Measurements from ENCODE around the gene SLC24A3.
"Not testable (repeated sequence)": the region's sequence is repeated elsewhere in the genome, so short reads cannot be mapped to it uniquely, and the experiment has no call there.

SLC24A3 gene

GRCh38 chr20:19602675-19603375 is 390.4 kb downstream of the SLC24A3 start:
- no peak for DNase-seq

GRCh38 chr20:19603376-19603750 is 390.9 kb downstream of the SLC24A3 start:
- no peak for DNase-seq

GRCh38 chr20:19605786-19606485 is 393.5 kb downstream of the SLC24A3 start:
- DNase-seq = no peak

- DNase-seq = no peak
Measured at GRCh38 chr20:19609642-19610223, 397.3 kb downstream of the SLC24A3 start.

GRCh38 chr20:19615629-19616028 is 403.2 kb downstream of the SLC24A3 start:
- no peak for DNase-seq

GRCh38 chr20:19616081-19616480 is 403.6 kb downstream of the SLC24A3 start:
- DNase-seq = no peak

- DNase-seq = no peak
Measured at GRCh38 chr20:19616620-19617019, 404.2 kb downstream of the SLC24A3 start.

GRCh38 chr20:19617256-19617655 is 404.8 kb downstream of the SLC24A3 start:
- DNase-seq = no peak

GRCh38 chr20:19618711-19619110 is 406.3 kb downstream of the SLC24A3 start:
- DNase-seq = no peak

- no peak for DNase-seq
Measured at GRCh38 chr20:19619904-19620430, 407.5 kb downstream of the SLC24A3 start.

- DNase-seq = no peak
Measured at GRCh38 chr20:19620446-19620845, 408.0 kb downstream of the SLC24A3 start.

GRCh38 chr20:19621072-19621471 is 408.6 kb downstream of the SLC24A3 start:
- DNase-seq = peak; percentile 54

- peak; percentile 17 for DNase-seq
Measured at GRCh38 chr20:19624221-19624965, 412.0 kb downstream of the SLC24A3 start.

GRCh38 chr20:19625426-19625825 is 413.0 kb downstream of the SLC24A3 start:
- no peak for DNase-seq

GRCh38 chr20:19626896-19627295 is 414.5 kb downstream of the SLC24A3 start:
- DNase-seq = no peak

- DNase-seq = peak; percentile 45
Measured at GRCh38 chr20:19628570-19629134, 416.2 kb downstream of the SLC24A3 start.

- no peak for DNase-seq
Measured at GRCh38 chr20:19631410-19631809, 419.0 kb downstream of the SLC24A3 start.

- DNase-seq = no peak
Measured at GRCh38 chr20:19633985-19634384, 421.5 kb downstream of the SLC24A3 start.

GRCh38 chr20:19639471-19640045 is 427.1 kb downstream of the SLC24A3 start:
- not testable (repeated sequence) for DNase-seq

- no peak for DNase-seq
Measured at GRCh38 chr20:19642860-19643259, 430.4 kb downstream of the SLC24A3 start.

GRCh38 chr20:19644085-19644484 is 431.6 kb downstream of the SLC24A3 start:
- no peak for DNase-seq

- no peak for DNase-seq
Measured at GRCh38 chr20:19646963-19647362, 434.5 kb downstream of the SLC24A3 start.

Measured in HCEC 1CT (cell line).